OCI-LY1 (cell line): ENCODE measurements around the gene RANBP1.

Experiments used
- H2AFZ ChIP-seq: fragments of 200-600 bp; sonication (generic), shearing (Covaris generic); 2 replicates; pipeline ENCODE4 v1.6.0; 2014; ENCODE audit warnings: antibody characterized with exemption, mild to moderate bottlenecking, low read length
- H3F3A ChIP-seq: fragments of 200-600 bp; sonication (generic), shearing (Covaris generic); 2 replicates; pipeline ENCODE4 v1.6.0; 2014; ENCODE audit warnings: mild to moderate bottlenecking, antibody characterized with exemption, low read length, moderate library complexity; ENCODE audit not compliant: insufficient read depth
- H3K27ac ChIP-seq: fragments of 200-600 bp; sonication (generic); 2 replicates; pipeline ENCODE4 v1.5.1; 2014; ENCODE audit warnings: low read length, mixed run types, mild to moderate bottlenecking, low read depth; ENCODE audit not compliant: poor library complexity, severe bottlenecking
- H3K27me3 ChIP-seq: fragments of 200-600 bp; sonication (generic); 2 replicates; pipeline ENCODE4 v1.6.0; 2014; ENCODE audit warnings: antibody characterized with exemption, mild to moderate bottlenecking, low read length, moderate library complexity; ENCODE audit not compliant: insufficient read depth
- H3K36me3 ChIP-seq: fragments of 200-600 bp; sonication (generic); 2 replicates; pipeline ENCODE4 v1.6.1; 2014; ENCODE audit warnings: mild to moderate bottlenecking, antibody characterized with exemption, low read length, moderate library complexity, mixed read lengths; ENCODE audit not compliant: insufficient read depth
- H3K4me1 ChIP-seq: fragments of 200-600 bp; sonication (generic); 2 replicates; pipeline ENCODE4 v1.5.1; 2014; ENCODE audit warnings: mild to moderate bottlenecking, low read length, moderate library complexity; ENCODE audit not compliant: insufficient read depth, severe bottlenecking
- H3K4me2 ChIP-seq: fragments of 200-600 bp; sonication (generic), shearing (Covaris generic); 2 replicates; pipeline ENCODE4 v1.6.1; 2014; ENCODE audit warnings: low read length
- H3K4me3 ChIP-seq: fragments of 200-600 bp; sonication (generic); 2 replicates; pipeline ENCODE4 v1.5.1; 2014; ENCODE audit warnings: low read length, low read depth, mild to moderate bottlenecking, mixed read lengths; ENCODE audit not compliant: poor library complexity, severe bottlenecking
- H3K79me2 ChIP-seq: fragments of 200-600 bp; shearing (Covaris generic); 2 replicates; pipeline ENCODE4 v1.6.1; 2016; ENCODE audit warnings: mixed run types, low read length, mixed read lengths; ENCODE audit not compliant: insufficient read depth
- H3K9ac ChIP-seq: fragments of 200-600 bp; sonication (generic), shearing (Covaris generic); 2 replicates; pipeline ENCODE4 v1.6.1; 2014; ENCODE audit warnings: mild to moderate bottlenecking, low read length, mixed read lengths
- H3K9me2 ChIP-seq: fragments of 200-600 bp; sonication (generic), shearing (Covaris generic); 2 replicates; pipeline ENCODE4 v1.6.1; 2014; ENCODE audit warnings: low read depth, mild to moderate bottlenecking, low read length, mixed read lengths
- H3K9me3 ChIP-seq: fragments of 200-600 bp; shearing (Covaris generic); 2 replicates; pipeline ENCODE4 v1.6.1; 2014; ENCODE audit warnings: low read length, mixed read lengths
- H4K20me1 ChIP-seq: fragments of 200-600 bp; sonication (generic), shearing (Covaris generic); 2 replicates; pipeline ENCODE4 v1.6.0; 2016; ENCODE audit warnings: mild to moderate bottlenecking, low read length; ENCODE audit not compliant: insufficient read depth
- CTCF ChIP-seq: fragments of 200-600 bp; sonication (generic), shearing (Covaris generic); IDR thresholded peaks from 2 replicates; pipeline ENCODE4 v1.5.1; 2017; ENCODE audit warnings: mild to moderate bottlenecking, antibody characterized with exemption, low read length, moderate library complexity, mixed read lengths
- EZH2 ChIP-seq: fragments of 200-600 bp; sonication (generic), shearing (Covaris generic); IDR thresholded peaks from 2 replicates; pipeline ENCODE4 v1.8.0; 2017; ENCODE audit warnings: borderline replicate concordance, mixed run types, mild to moderate bottlenecking, antibody characterized with exemption, low read length, moderate library complexity, mixed read lengths

RANBP1 gene

GRCh38 chr22:20138868-20139267 lies 23.0 kb downstream of the RANBP1 start:
- H3K4me1 ChIP-seq: peaks cover 18% of the 10 kb centered on the region
- no peak overlapping the region for H3K4me3 ChIP-seq
- H3K9me3 ChIP-seq: no peaks in the 10 kb centered on the region
- no peaks in the 10 kb centered on the region for H3K9me2 ChIP-seq
- H3K79me2 ChIP-seq: no peaks in the 10 kb centered on the region
- TF ChIP-seq EZH2 (no peak), CTCF (no peak)
- H4K20me1 ChIP-seq: no peaks in the 10 kb centered on the region
- no peak overlapping the region for H3K4me2 ChIP-seq
- H3F3A ChIP-seq: no peaks in the 10 kb centered on the region
- no peaks in the 10 kb centered on the region for H3K27me3 ChIP-seq
- H3K36me3 ChIP-seq: no peaks in the 10 kb centered on the region
- no peak overlapping the region for H3K27ac ChIP-seq
- no peak overlapping the region for H2AFZ ChIP-seq
- no peak overlapping the region for H3K9ac ChIP-seq

GRCh38 chr22:20139391-20140106 lies 23.6 kb downstream of the RANBP1 start:
- Histone ChIP-seq H3K27ac (no peak overlapping the region), H3K9ac (no peak overlapping the region), H3F3A (no peaks in the 10 kb centered on the region), H3K9me2 (no peaks in the 10 kb centered on the region), H3K79me2 (no peaks in the 10 kb centered on the region), H3K4me2 (no peak overlapping the region), H2AFZ (no peak overlapping the region), H3K9me3 (no peaks in the 10 kb centered on the region), H3K27me3 (no peaks in the 10 kb centered on the region), H3K4me1 (peaks cover 18% of the 10 kb centered on the region), H4K20me1 (no peaks in the 10 kb centered on the region), H3K4me3 (no peak overlapping the region), H3K36me3 (no peaks in the 10 kb centered on the region)
- TF ChIP-seq EZH2 (no peak), CTCF (no peak)

- TF ChIP-seq EZH2 (no peak), CTCF (no peak)
- H3K79me2 ChIP-seq: no peaks in the 10 kb centered on the region
These were observed 24.2 kb downstream of the RANBP1 start for GRCh38 chr22:20140107-20140445.

More at GRCh38 chr22:20140107-20140445, 24.2 kb downstream of the RANBP1 start:
- Histone ChIP-seq H3K9ac (no peak overlapping the region), H3K4me2 (no peak overlapping the region), H2AFZ (no peak overlapping the region), H3F3A (no peaks in the 10 kb centered on the region), H3K4me3 (no peak overlapping the region), H3K27me3 (no peaks in the 10 kb centered on the region), H4K20me1 (no peaks in the 10 kb centered on the region), H3K27ac (no peak overlapping the region), H3K4me1 (peaks cover 14% of the 10 kb centered on the region), H3K9me3 (no peaks in the 10 kb centered on the region), H3K9me2 (no peaks in the 10 kb centered on the region), H3K36me3 (no peaks in the 10 kb centered on the region)
